ENCODE data around the gene GAS6.

DNA sequence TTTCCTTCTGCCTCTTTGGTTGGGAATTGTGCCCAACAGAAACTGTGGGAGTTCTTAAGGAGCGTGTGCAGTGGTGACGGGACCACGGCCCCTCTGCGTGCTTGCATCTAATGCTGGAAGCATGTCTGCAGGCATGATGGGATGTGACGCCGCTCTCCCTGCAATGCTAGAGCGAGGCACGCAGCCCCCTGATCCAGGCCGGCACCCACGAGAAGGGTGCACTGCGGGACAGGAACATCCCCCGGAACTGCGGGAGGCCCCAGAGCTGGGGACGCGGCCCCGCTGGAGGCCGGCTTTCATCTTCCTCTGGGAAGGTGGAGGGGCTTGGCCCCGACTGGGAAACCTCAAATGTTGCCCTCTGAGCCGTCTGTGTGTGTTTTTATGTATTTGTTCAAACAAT lies 72.1 kb downstream of the GAS6 start:
- TF ChIP-seq POLR2A (IDR thresholded peaks at IDR 0.05) = no peak
- TF ChIP-seq, protein P1, sequence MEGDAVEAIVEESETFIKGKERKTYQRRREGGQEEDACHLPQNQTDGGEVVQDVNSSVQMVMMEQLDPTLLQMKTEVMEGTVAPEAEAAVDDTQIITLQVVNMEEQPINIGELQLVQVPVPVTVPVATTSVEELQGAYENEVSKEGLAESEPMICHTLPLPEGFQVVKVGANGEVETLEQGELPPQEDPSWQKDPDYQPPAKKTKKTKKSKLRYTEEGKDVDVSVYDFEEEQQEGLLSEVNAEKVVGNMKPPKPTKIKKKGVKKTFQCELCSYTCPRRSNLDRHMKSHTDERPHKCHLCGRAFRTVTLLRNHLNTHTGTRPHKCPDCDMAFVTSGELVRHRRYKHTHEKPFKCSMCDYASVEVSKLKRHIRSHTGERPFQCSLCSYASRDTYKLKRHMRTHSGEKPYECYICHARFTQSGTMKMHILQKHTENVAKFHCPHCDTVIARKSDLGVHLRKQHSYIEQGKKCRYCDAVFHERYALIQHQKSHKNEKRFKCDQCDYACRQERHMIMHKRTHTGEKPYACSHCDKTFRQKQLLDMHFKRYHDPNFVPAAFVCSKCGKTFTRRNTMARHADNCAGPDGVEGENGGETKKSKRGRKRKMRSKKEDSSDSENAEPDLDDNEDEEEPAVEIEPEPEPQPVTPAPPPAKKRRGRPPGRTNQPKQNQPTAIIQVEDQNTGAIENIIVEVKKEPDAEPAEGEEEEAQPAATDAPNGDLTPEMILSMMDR (IDR thresholded peaks at IDR 0.05) = no peak
